IPS-20b (cell line): ENCODE data around the gene NUP210.

Source experiments
- H3K27ac ChIP-seq: one replicate; pipeline ENCODE4 v1.5.1; 2013; ENCODE audit warnings: low read length
- H3K27me3 ChIP-seq: 2 replicates; pipeline ENCODE4 v1.6.1; 2013; ENCODE audit warnings: mild to moderate bottlenecking, low read length, inconsistent platforms; ENCODE audit not compliant: insufficient read depth
- H3K36me3 ChIP-seq: 2 replicates; pipeline ENCODE4 v1.6.1; 2013; ENCODE audit warnings: low read depth, mild to moderate bottlenecking, inconsistent platforms, low read length, moderate library complexity; ENCODE audit not compliant: insufficient read depth
- H3K4me1 ChIP-seq: 2 replicates; pipeline ENCODE4 v1.6.1; 2013; ENCODE audit warnings: mild to moderate bottlenecking, control low read depth, inconsistent platforms, low read length, moderate library complexity; ENCODE audit not compliant: insufficient read depth
- H3K4me3 ChIP-seq: 2 replicates; pipeline ENCODE4 v1.5.1; 2013; ENCODE audit warnings: mild to moderate bottlenecking, low read length, inconsistent platforms
- H3K9ac ChIP-seq: 2 replicates; pipeline ENCODE4 v1.6.1; 2013; ENCODE audit warnings: low read depth, mild to moderate bottlenecking, inconsistent platforms, low read length, moderate library complexity
- H3K9me3 ChIP-seq: 2 replicates; pipeline ENCODE4 v1.6.1; 2013; ENCODE audit warnings: mild to moderate bottlenecking, low read depth, low read length, inconsistent platforms; ENCODE audit not compliant: insufficient read depth

The NUP210 gene

GRCh38 chr3:13415236-13415986 is 4.7 kb downstream of the NUP210 start:
- Histone ChIP-seq H3K9ac (no peak overlapping the region), H3K9me3 (no peaks in the 10 kb centered on the region), H3K4me3 (no peak overlapping the region), H3K4me1 (no peaks in the 10 kb centered on the region), H3K27ac (no peak overlapping the region), H3K27me3 (peaks cover 7% of the 10 kb centered on the region), H3K36me3 (peaks cover 3% of the 10 kb centered on the region; the same call in 1 of the 2 replicates)

- Histone ChIP-seq H3K4me3 (no peak overlapping the region), H3K4me1 (no peaks in the 10 kb centered on the region), H3K36me3 (peaks cover 3% of the 10 kb centered on the region; the same call in 1 of the 2 replicates), H3K9me3 (no peaks in the 10 kb centered on the region), H3K9ac (no peak overlapping the region), H3K27me3 (peaks cover 4% of the 10 kb centered on the region), H3K27ac (no peak overlapping the region)
These were observed 5.9 kb downstream of the NUP210 start for GRCh38 chr3:13414040-13414729.

GRCh38 chr3:13411186-13411860 is 8.8 kb downstream of the NUP210 start:
- Histone ChIP-seq H3K4me1 (no peaks in the 10 kb centered on the region), H3K27ac (no peak overlapping the region), H3K9me3 (no peaks in the 10 kb centered on the region), H3K9ac (no peak overlapping the region), H3K27me3 (no peaks in the 10 kb centered on the region), H3K4me3 (no peak overlapping the region), H3K36me3 (no peaks in the 10 kb centered on the region)

- Histone ChIP-seq H3K4me3 (no peak overlapping the region), H3K27me3 (no peaks in the 10 kb centered on the region), H3K4me1 (peaks cover 5% of the 10 kb centered on the region; the same call in 1 of the 2 replicates), H3K27ac (no peak overlapping the region), H3K9ac (no peak overlapping the region), H3K9me3 (no peaks in the 10 kb centered on the region), H3K36me3 (no peaks in the 10 kb centered on the region)
These were observed 11.2 kb downstream of the NUP210 start for GRCh38 chr3:13408890-13409289.

- Histone ChIP-seq H3K27me3 (no peaks in the 10 kb centered on the region), H3K4me3 (no peak overlapping the region), H3K27ac (no peak overlapping the region), H3K4me1 (peaks cover 5% of the 10 kb centered on the region; the same call in 1 of the 2 replicates), H3K36me3 (no peaks in the 10 kb centered on the region), H3K9me3 (no peaks in the 10 kb centered on the region), H3K9ac (no peak overlapping the region)
These were observed 12.2 kb downstream of the NUP210 start for GRCh38 chr3:13407926-13408325.

- no peaks in the 10 kb centered on the region for H3K27me3 ChIP-seq
- peaks cover 5% of the 10 kb centered on the region; the same call in 1 of the 2 replicates for H3K4me1 ChIP-seq
- no peak overlapping the region for H3K9ac ChIP-seq
- H3K27ac ChIP-seq = no peak overlapping the region
- H3K36me3 ChIP-seq = no peaks in the 10 kb centered on the region
- no peak overlapping the region for H3K4me3 ChIP-seq
- no peaks in the 10 kb centered on the region for H3K9me3 ChIP-seq
These were observed 12.6 kb downstream of the NUP210 start for GRCh38 chr3:13407475-13407874.

- no peak overlapping the region for H3K9ac ChIP-seq
- H3K9me3 ChIP-seq = no peaks in the 10 kb centered on the region
- H3K27ac ChIP-seq = no peak overlapping the region
- peaks cover 5% of the 10 kb centered on the region; the same call in 1 of the 2 replicates for H3K4me1 ChIP-seq
- no peaks in the 10 kb centered on the region for H3K27me3 ChIP-seq
- H3K36me3 ChIP-seq = no peaks in the 10 kb centered on the region
- H3K4me3 ChIP-seq = no peak overlapping the region
These were observed 13.9 kb downstream of the NUP210 start for GRCh38 chr3:13406190-13406589.

GRCh38 chr3:13405614-13406013 is 14.5 kb downstream of the NUP210 start:
- Histone ChIP-seq H3K27me3 (no peaks in the 10 kb centered on the region), H3K9me3 (no peaks in the 10 kb centered on the region), H3K36me3 (no peaks in the 10 kb centered on the region), H3K4me3 (no peak overlapping the region), H3K9ac (no peak overlapping the region), H3K4me1 (peaks cover 5% of the 10 kb centered on the region; the same call in 1 of the 2 replicates), H3K27ac (no peak overlapping the region)

GRCh38 chr3:13404626-13405452 is 15.3 kb downstream of the NUP210 start:
- Histone ChIP-seq H3K27me3 (no peaks in the 10 kb centered on the region), H3K9me3 (no peaks in the 10 kb centered on the region), H3K36me3 (no peaks in the 10 kb centered on the region; the same call in 1 of the 2 replicates), H3K27ac (no peak overlapping the region), H3K4me3 (no peak overlapping the region), H3K4me1 (peaks cover 5% of the 10 kb centered on the region; the same call in 1 of the 2 replicates), H3K9ac (no peak overlapping the region)

- H3K36me3 ChIP-seq = no peaks in the 10 kb centered on the region; the same call in 1 of the 2 replicates
- no peaks in the 10 kb centered on the region for H3K9me3 ChIP-seq
- no peak overlapping the region for H3K9ac ChIP-seq
- H3K4me1 ChIP-seq = peaks cover 5% of the 10 kb centered on the region; the same call in 1 of the 2 replicates
- no peak overlapping the region for H3K27ac ChIP-seq
- no peaks in the 10 kb centered on the region for H3K27me3 ChIP-seq
- no peak overlapping the region for H3K4me3 ChIP-seq
These were observed 16.3 kb downstream of the NUP210 start for GRCh38 chr3:13403847-13404246.

GRCh38 chr3:13403213-13403819 is 16.8 kb downstream of the NUP210 start:
- H3K9ac ChIP-seq = no peak overlapping the region
- H3K27ac ChIP-seq = no peak overlapping the region
- H3K9me3 ChIP-seq = no peaks in the 10 kb centered on the region
- no peaks in the 10 kb centered on the region for H3K27me3 ChIP-seq
- peaks cover 5% of the 10 kb centered on the region; the same call in 1 of the 2 replicates for H3K4me1 ChIP-seq
- no peaks in the 10 kb centered on the region; the same call in 1 of the 2 replicates for H3K36me3 ChIP-seq
- H3K4me3 ChIP-seq = no peak overlapping the region
